Subcutaneous abdominal adipose tissue (tissue), 5 donors: ENCODE results near the gene GNB1.
A peak's percentile ranks its signal among the peaks of the same experiment; 100 is the strongest.
"Not testable (repeated sequence)": the region's sequence is repeated elsewhere in the genome, so short reads cannot be mapped to it uniquely, and the experiment has no call there.

Experiments used
- H3K27ac ChIP-seq: one replicate; pipeline ENCODE4 v1.7.0; 2013; ENCODE audit warnings: low read depth, mild to moderate bottlenecking, inconsistent platforms, low read length, moderate library complexity
- H3K27me3 ChIP-seq, 5 donors: one replicate each; pipeline ENCODE4 v1.7.0; 2013; ENCODE audit warnings: low read length in 5 of 5, inconsistent platforms in 1 of 5; ENCODE audit not compliant: control insufficient read depth in 5 of 5, insufficient read depth in 4 of 5
- H3K36me3 ChIP-seq, 5 donors: one replicate each; pipeline ENCODE4 v1.7.0; 2013; ENCODE audit warnings: low read length in 5 of 5; ENCODE audit not compliant: control insufficient read depth in 5 of 5, insufficient read depth in 5 of 5
- H3K4me1 ChIP-seq, 5 donors: one replicate each; pipeline ENCODE4 v1.7.0; 2013; ENCODE audit warnings: low read length in 5 of 5, mild to moderate bottlenecking in 3 of 5, moderate library complexity in 1 of 5; ENCODE audit not compliant: control insufficient read depth in 5 of 5, insufficient read depth in 5 of 5
- H3K4me3 ChIP-seq, 5 donors: one replicate each; pipeline ENCODE4 v1.7.0; 2013; ENCODE audit warnings: low read length in 5 of 5, low read depth in 1 of 5
- H3K9ac ChIP-seq, 5 donors: one replicate each; pipeline ENCODE4 v1.7.0; 2013; ENCODE audit warnings: low read length in 5 of 5, mild to moderate bottlenecking in 4 of 5, moderate library complexity in 3 of 5
- H3K9me3 ChIP-seq, 5 donors: one replicate each; pipeline ENCODE4 v1.7.0; 2013; ENCODE audit warnings: low read length in 5 of 5; ENCODE audit not compliant: control insufficient read depth in 5 of 5
- donor health status: healthy.
- donor health status: healthy.
- donor health status: healthy.
- donor health status: healthy.
- donor health status: healthy.

GNB1 gene

DNA sequence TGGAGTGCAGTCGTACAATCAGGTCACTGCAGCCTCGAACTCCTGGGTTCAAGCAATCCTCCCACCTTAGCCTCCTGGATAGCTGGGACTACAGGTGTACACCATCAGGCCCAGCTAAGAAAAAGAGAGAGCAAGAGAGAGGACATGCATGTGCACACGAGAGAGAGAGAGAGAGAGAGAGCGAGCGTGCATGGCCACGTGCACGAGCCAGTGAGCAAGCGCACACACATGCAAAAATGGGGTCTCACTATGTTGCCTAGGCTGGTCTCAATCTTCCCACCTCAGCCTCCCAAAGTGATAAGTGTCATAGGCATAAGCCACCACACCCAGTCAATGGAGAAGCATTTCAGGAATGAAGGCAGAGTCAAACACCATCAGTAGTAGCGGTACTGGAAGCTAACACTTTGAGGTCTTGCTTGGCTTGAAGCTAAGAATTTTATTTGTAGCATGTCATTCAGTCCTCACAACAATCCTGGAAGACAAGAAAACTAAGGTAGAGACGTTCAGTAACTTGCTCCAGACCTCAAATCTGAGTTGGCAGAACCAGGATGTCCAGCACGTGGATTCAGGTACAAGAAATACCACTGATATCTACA, 14.5 kb downstream of the GNB1 start:
- Histone ChIP-seq H3K36me3 (peaks cover 0 to 23% (median 12%) of the 10 kb centered on the region in 5 donors), H3K9ac (no peak overlapping the region), H3K4me1 (peaks cover 20 to 71% (median 57%) of the 10 kb centered on the region in 5 donors)

DNA sequence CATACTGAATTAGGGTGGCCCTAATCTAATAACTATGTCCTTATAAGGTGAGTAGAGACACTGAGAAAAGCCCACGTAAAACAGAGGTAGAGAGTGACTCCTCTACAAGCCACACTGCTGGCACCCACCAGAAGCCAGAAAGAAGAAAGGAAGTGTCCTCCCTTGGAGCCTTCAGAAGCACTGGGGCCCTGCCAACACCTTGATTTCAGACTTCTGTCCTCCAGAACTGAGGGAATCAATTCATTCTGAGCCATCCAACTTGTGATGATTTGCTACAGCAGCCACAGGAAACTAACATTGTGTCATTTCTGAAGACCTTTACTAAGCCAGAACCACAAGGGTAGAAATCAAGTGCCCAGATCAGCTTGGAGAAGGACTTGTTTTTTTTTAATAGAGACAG, 15.0 kb downstream of the GNB1 start:
- Histone ChIP-seq H3K9me3 (no peaks in the 10 kb centered on the region), H3K27me3 (no peaks in the 10 kb centered on the region), H3K4me3 (no peak overlapping the region), H3K9ac (no peak overlapping the region), H3K36me3 (peaks cover 0 to 23% (median 12%) of the 10 kb centered on the region in 5 donors), H3K4me1 (peaks cover 16 to 69% (median 53%) of the 10 kb centered on the region in 5 donors), H3K27ac (no peak overlapping the region)

More for the DNA sequence above, 14.5 kb downstream of the GNB1 start:
- Histone ChIP-seq H3K27me3 (no peaks in the 10 kb centered on the region), H3K27ac (no peak overlapping the region), H3K4me3 (no peak overlapping the region), H3K9me3 (no peaks in the 10 kb centered on the region)

DNA sequence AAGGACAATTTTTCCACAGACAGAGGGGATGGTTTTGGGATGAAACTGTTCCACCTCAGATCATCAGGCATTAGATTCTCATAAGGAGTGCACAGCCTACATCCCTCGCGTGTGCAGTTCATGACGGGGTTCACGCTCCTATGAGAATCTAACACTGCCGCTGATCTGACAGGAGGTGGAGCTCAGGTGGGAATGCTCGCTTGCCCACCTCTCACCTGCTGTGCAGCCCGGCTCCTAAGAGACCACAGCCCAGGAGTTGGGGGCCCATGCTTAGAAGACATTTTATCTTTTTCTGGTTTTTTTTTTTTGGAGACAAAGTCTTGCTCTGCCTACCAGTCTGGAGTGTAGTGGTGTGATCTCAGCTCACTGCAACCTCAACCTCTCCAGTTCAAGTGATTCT, 16.0 kb downstream of the GNB1 start:
- no peak overlapping the region for H3K27ac ChIP-seq
- peaks cover 13 to 70% (median 46%) of the 10 kb centered on the region in 5 donors for H3K4me1 ChIP-seq

DNA sequence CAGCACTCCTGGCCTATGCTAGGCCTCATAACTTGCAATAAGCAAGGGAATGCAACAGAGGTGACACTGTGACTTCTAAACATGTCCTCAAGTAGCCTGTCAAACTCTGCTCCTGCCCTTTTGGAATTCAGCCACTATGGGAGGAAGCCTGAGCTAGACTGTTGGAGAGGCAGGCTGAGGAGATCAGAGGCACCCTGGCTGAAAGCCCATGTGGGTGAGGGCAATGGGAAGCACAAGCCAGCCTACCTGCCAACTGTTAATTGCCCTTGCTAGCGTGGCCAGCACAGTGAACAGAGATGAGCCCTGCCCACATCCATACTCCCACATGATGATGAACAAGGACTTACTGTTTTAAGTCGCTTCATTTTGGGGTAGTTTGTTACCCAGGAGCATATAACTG, 17.7 kb downstream of the GNB1 start:
- Histone ChIP-seq H3K27me3 (no peaks in the 10 kb centered on the region), H3K4me1 (peaks cover 10 to 68% (median 45%) of the 10 kb centered on the region in 5 donors), H3K9ac (no peak overlapping the region), H3K9me3 (no peaks in the 10 kb centered on the region), H3K4me3 (no peak overlapping the region), H3K27ac (no peak overlapping the region), H3K36me3 (peaks cover 0 to 21% (median 10%) of the 10 kb centered on the region in 5 donors)

More for the DNA sequence above, 16.0 kb downstream of the GNB1 start:
- H3K4me3 ChIP-seq: no peak overlapping the region
- no peak overlapping the region for H3K9ac ChIP-seq
- H3K9me3 ChIP-seq: no peaks in the 10 kb centered on the region
- no peaks in the 10 kb centered on the region for H3K27me3 ChIP-seq
- H3K36me3 ChIP-seq: peaks cover 0 to 23% (median 12%) of the 10 kb centered on the region in 5 donors

DNA sequence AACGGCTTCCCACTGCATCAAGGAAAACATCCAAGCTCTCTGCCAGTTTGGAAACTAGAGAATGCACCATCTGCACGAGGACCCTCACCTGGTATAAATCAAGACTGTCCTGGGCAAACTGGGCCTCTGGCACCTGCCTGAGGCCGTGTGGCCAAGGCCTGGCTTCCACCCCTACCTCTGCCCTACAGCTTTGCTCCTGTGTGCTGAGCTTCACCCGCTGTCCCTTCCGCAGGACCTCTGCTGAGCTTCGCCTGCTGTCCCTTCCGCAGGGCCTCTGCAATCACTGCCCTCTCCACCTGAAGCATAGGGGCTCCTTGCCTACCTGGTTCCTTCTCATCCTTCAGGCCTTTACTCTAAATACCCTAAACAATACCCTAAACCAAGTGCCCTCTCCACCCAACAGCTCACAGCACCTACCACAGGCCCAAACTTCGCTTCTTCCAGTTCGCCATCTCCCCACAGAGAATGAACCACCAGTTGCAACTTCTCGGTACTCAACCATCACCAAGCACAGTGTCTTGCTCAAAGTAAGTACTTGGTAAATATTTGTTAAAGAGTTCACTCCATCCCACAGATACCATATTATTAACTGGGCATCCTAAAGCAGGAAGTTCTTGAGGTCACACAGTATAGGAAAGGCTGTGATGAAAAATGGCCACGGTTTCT, 18.4 kb downstream of the GNB1 start:
- Histone ChIP-seq H3K4me3 (no peak overlapping the region), H3K27me3 (no peaks in the 10 kb centered on the region), H3K4me1 (peaks cover 10 to 62% (median 42%) of the 10 kb centered on the region in 5 donors), H3K27ac (no peak overlapping the region), H3K9me3 (no peaks in the 10 kb centered on the region), H3K9ac (peak overlapping the region in 1 of 5 donors; percentile 47), H3K36me3 (peaks cover 0 to 21% (median 10%) of the 10 kb centered on the region in 5 donors)

DNA sequence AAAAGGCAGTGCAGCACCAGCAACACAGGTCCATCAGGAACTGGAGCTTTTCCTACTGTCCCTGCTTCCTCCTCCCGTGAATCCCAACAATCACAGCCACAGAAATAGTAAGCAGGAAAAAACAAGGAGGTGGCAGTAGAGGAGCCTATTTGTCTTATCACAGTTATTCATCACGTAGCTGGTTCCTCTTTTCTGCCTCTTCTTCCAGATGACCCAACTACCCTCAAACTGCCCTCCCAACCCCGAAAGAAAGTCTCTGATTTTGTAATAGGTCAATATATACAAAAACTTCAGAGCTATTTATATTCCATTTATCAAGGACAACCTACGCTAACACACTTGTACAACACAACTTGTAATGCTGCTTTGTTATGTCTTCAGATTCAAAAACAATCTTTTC, 21.4 kb downstream of the GNB1 start:
- Histone ChIP-seq H3K4me3 (no peak overlapping the region), H3K27me3 (no peaks in the 10 kb centered on the region), H3K4me1 (peaks cover 8 to 48% (median 33%) of the 10 kb centered on the region in 5 donors), H3K36me3 (peaks cover 0 to 7% (median 0%) of the 10 kb centered on the region in 5 donors), H3K27ac (no peak overlapping the region), H3K9ac (no peak overlapping the region), H3K9me3 (no peaks in the 10 kb centered on the region)

DNA sequence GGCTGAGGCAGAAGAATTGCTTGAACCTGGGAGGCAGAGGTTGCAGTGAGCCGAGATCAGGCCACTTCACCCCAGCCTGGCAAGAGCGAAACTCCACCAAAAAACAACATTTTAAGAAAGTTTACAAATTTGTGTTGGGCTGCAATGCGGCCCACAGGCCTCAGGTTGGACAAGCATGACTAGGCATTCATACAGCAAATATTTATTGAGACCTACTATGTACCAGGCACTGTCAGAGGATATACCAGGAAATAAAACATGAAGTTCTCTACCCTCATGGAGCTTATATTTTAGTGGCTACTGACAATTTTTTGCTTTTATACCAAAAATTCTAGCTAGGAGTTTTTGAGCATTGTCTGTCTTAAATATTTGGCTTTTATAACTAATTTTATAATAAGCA, 23.7 kb downstream of the GNB1 start:
- Histone ChIP-seq H3K9me3 (no peaks in the 10 kb centered on the region), H3K27ac (no peak overlapping the region), H3K36me3 (no peaks in the 10 kb centered on the region), H3K27me3 (no peaks in the 10 kb centered on the region), H3K4me1 (peaks cover 0 to 46% (median 25%) of the 10 kb centered on the region in 5 donors), H3K9ac (no peak overlapping the region), H3K4me3 (no peak overlapping the region)

DNA sequence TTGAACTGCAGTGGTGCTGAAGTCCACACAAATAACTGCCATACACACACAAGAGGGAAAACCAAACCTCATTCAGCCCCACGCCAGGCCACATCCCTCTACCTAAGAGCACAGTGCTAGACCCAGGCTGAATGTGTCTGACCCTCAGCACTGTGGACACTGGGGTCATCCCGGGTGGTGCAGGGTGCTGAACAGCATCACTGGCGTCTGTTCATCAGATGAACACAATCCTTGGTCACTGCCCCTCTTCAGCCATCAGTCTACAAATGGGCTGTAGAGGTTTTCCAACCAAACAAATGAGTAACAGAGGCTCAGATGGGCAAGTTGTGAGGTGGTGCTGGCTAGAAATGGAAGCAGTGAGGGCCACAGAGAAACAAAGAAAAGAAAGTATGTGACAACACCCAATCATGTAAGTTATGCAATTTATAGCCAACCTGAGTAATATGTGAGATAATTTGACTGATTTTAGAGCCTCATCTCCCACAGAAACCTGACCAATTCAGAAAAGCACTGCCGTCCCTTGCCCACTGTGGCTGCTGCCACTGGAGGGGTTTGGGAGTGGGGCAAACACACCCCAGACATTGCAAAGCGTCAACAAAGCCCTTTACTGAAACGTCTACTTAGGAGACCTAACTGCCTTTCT, 27.9 kb downstream of the GNB1 start:
- no peak overlapping the region for H3K27ac ChIP-seq
- H3K4me3 ChIP-seq: no peak overlapping the region
- H3K36me3 ChIP-seq: no peaks in the 10 kb centered on the region
- H3K9me3 ChIP-seq: no peaks in the 10 kb centered on the region
- no peak overlapping the region for H3K9ac ChIP-seq
- H3K27me3 ChIP-seq: no peaks in the 10 kb centered on the region
- peaks cover 6 to 65% (median 51%) of the 10 kb centered on the region in 5 donors for H3K4me1 ChIP-seq

DNA sequence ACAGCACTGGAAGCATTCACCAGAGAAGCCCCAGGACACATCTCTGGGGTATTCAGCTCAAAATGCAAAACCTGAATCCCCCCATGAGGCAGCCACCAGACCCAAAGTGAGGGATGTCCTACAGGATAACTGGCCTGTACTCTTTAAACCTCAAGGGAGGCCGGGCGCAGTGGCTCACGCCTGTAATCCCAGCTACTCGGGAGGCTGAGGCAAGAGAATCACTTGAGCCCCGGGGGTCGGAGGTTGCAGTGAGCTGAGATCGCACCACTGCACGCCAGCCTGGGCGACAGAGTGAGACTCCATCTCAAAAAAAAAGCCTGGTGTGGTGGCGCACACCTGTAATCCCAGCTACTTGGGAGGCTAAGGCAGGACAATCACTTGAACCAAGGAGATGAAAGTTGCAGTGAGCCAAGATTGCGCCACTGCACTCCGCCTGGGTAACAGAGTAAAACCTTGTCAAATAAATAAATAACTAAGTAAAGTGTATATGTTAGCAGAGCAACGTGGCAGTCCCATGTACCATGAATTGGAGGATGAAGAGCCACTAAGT, 29.1 kb downstream of the GNB1 start:
- not testable (repeated sequence) for H3K27me3 ChIP-seq, H3K9ac ChIP-seq, H3K4me3 ChIP-seq, H3K36me3 ChIP-seq, H3K27ac ChIP-seq, H3K9me3 ChIP-seq
- peaks cover 8 to 77% (median 62%) of the 10 kb centered on the region in 5 donors for H3K4me1 ChIP-seq

DNA sequence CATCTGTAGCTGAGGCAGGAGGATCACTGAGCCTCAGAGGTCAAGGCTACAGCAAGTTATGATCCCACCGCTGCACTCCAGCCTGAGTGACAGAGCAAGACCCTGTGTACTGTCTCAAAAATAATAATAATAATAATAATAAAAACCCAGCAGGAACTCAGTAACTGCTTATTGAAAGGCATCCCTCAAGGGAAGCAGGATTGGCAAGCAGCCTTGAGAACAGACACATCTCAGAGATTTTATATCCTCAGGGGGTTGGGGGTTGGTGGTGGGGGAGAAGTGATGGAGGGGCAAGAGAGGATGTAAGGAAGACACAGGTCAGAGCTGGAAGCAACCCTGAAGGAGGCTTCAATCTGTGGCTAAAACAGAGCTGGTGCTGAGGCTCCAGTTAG, 29.6 kb downstream of the GNB1 start:
- no peak overlapping the region for H3K9ac ChIP-seq
- H3K27ac ChIP-seq: no peak overlapping the region
- no peaks in the 10 kb centered on the region for H3K9me3 ChIP-seq
- peaks cover 8 to 82% (median 62%) of the 10 kb centered on the region in 5 donors for H3K4me1 ChIP-seq
- no peaks in the 10 kb centered on the region for H3K36me3 ChIP-seq
- no peaks in the 10 kb centered on the region for H3K27me3 ChIP-seq
- no peak overlapping the region for H3K4me3 ChIP-seq
